ENCODE results near the gene OTUD5.

The OTUD5 gene

GRCh38 chrX:48957477-48957826 is at the start of gene OTUD5:
TSS of gene OTUD5 (minus strand) at chrX:48957607. CDS start at chrX:48957570, 37 bp downstream.
- peak within 1 kb of the TSS; percentile 64 for H3K4me3 ChIP-seq (ENCODE audit: low read depth, low read length)
- TF ChIP-seq, protein P1, sequence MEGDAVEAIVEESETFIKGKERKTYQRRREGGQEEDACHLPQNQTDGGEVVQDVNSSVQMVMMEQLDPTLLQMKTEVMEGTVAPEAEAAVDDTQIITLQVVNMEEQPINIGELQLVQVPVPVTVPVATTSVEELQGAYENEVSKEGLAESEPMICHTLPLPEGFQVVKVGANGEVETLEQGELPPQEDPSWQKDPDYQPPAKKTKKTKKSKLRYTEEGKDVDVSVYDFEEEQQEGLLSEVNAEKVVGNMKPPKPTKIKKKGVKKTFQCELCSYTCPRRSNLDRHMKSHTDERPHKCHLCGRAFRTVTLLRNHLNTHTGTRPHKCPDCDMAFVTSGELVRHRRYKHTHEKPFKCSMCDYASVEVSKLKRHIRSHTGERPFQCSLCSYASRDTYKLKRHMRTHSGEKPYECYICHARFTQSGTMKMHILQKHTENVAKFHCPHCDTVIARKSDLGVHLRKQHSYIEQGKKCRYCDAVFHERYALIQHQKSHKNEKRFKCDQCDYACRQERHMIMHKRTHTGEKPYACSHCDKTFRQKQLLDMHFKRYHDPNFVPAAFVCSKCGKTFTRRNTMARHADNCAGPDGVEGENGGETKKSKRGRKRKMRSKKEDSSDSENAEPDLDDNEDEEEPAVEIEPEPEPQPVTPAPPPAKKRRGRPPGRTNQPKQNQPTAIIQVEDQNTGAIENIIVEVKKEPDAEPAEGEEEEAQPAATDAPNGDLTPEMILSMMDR (IDR thresholded peaks at IDR 0.05; ENCODE audit: low read depth, low read length): no peak

GRCh38 chrX:49003696-49004095 is 46.3 kb upstream of the OTUD5 start:
- H3K4me3 ChIP-seq (ENCODE audit: low read depth, low read length): no peak overlapping the region
- TF ChIP-seq, protein P1 (IDR thresholded peaks at IDR 0.05; ENCODE audit: low read depth, low read length): no peak

DNA sequence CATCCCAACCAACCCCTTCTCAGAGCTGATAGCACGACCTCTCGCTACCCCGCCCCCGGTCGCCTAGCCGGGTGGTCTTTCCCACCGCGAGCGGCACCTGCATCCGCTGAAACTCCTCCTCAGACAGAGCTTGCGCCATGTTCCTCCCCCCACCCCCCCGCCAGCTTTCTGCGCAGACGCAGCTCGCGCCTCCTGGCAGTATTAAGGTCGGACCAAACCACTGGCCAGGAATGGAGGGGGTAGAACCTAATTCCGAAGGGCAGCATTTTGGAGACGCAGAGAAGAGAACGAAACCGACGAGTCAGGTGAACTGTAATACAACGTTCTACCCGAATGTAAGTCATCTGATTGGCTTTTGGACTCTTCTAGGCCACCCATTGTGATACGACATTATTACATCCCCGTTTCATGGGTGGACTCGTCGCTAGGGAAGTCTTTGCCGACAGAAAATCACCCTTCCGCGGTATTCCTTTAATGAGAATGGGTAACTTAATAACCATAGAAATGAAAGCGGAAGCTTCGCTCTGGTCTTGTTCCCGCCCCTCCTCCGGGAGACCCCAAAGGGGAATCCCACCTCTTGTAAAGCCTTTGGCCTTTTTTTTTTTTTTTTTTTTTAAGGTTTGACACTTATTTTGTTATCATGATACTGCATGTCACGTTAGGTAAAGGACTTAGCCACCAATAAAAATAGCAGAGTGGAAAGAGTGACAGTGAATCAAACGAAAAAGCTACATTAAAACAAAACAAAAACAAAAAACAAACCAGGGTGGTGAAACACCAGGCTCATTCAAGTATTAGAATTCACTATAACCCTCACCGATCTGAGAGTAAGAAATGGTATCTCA is 44.9 kb upstream of the OTUD5 start, which contains the start of gene GRIPAP1:
GRIPAP1 (minus strand) TSS at position 174 of the 845 bp plus-strand sequence; CDS start at position 139, 35 bp downstream.
- TF ChIP-seq, protein P1 (IDR thresholded peaks at IDR 0.05; ENCODE audit: low read depth, low read length): no peak
- H3K4me3 ChIP-seq (ENCODE audit: low read depth, low read length): peak within 1 kb of the TSS; percentile 79

DNA sequence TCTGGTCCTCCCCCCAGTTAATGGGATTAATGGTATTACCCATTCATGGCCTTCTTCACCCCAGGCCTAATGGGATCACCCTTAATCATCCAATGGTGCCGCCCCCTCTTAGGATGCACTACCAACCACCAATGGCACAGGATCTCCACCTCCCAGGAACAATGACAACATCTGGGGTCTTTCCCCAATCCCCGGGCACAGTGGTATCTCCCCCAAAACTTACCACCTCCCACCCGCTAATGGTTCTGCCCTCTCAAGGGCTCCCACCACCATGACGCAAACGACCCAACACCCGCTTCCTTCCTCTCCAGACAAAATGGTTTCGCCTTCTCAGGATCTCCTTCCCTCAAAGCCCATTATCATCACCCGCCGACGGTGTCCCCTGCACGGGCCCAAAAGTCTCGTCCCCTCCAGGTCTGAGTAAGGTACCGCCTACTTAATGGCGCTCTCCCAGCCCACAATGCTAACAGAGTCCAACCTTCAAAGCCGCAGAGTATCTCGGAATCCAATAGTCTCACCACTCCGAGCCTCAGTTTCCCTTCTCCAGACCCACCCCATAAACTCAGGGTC is 44.2 kb upstream of the OTUD5 start:
- TF ChIP-seq, protein P1 (IDR thresholded peaks at IDR 0.05; ENCODE audit: low read depth, low read length): no peak
- peak overlapping the region; percentile 79 for H3K4me3 ChIP-seq (ENCODE audit: low read depth, low read length)

GRCh38 chrX:49000636-49001035 is 43.2 kb upstream of the OTUD5 start:
- no peak overlapping the region for H3K4me3 ChIP-seq (ENCODE audit: low read depth, low read length)
- TF ChIP-seq, protein P1 (IDR thresholded peaks at IDR 0.05; ENCODE audit: low read depth, low read length): no peak

DNA sequence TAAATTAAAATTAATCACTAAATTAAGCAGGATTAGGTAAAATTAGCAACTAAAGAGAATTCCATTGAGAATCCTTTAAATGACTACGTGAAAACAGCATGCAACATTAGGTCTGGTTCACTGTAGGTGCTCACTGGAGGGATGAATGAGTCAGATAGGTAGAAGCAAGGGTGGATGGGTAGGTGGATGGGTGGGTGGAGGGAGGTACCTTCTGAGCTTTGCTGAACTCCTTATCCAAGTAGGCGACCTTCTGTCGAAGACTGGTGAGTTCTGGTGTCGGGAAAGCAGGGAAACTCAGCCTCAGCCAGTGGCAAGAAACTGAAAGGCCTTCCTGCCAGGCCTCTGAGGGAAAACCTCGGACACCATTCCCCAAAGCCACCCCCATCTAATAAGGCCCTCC is 41.6 kb upstream of the OTUD5 start:
- TF ChIP-seq, protein P1 (IDR thresholded peaks at IDR 0.05; ENCODE audit: low read depth, low read length): no peak
- no peak overlapping the region for H3K4me3 ChIP-seq (ENCODE audit: low read depth, low read length)

DNA sequence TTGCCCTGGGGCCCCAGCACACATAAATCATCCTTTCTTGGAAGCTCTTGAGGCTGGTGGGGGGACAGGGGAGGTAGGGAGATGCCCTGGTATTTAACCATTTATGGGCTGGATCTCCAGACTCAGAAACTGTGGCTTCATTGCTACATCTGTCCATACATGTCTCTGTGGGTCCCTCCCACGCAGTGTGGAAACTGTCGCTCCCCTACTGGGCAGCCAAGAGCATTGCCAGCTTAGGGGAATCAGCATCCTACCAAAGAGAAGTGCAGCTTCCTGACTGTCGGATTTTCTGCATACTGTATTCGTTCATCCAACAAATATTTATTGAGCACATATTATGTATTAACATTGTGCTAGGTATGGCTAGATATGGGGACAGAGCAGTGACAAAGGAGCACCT is 41.0 kb upstream of the OTUD5 start:
- TF ChIP-seq, protein P1 (IDR thresholded peaks at IDR 0.05; ENCODE audit: low read depth, low read length): no peak
- H3K4me3 ChIP-seq (ENCODE audit: low read depth, low read length): no peak overlapping the region

All from WI38 (cell line).